Measurements from ENCODE around the gene SLC46A3.

- no peak for TF ChIP-seq CTCF (IDR thresholded peaks at IDR 0.05; ENCODE audit: poor library complexity)
- TF ChIP-seq EZH2 (IDR thresholded peaks at IDR 0.05; ENCODE audit: borderline replicate concordance) = no peak
- no peak for TF ChIP-seq EZH2phosphoT487 (IDR thresholded peaks at IDR 0.05; ENCODE audit: low read depth, severe bottlenecking, unreplicated experiment)
Observed at GRCh38 chr13:28717170-28717569, 1.6 kb downstream of the SLC46A3 start.

Measured in hepatocyte (in vitro differentiated cells).